ENCODE measurements around the gene MFAP2.
A peak's percentile ranks its signal among the peaks of the same experiment; 100 is the strongest.

MFAP2 gene

DNA sequence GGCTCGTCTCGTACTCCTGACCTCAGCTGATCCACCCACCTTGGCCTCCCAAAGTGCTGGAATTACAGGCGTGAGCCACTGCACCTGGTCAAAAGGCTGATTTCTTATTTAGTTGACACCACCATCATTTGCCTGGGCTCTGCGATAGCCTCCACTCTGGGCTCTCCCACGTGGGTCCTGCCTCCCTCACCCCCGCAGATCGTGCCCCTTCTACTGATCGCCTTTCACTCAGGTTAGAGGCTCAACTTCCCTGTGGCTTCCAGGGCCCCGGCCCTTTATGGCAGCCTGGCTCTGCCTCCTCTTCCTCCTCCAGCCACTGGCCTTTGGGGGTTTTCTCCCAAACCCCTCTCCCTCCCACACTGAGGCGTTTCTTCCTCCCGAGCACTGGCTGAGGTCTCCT, 2.5 kb upstream of the MFAP2 start:
- ChIA-PET POLR2A (interaction anchor here (0.6 to 1.4 kb wide), 3 partner anchors 10 to 26 kb away, joined by 5 to 7 read pairs (median 5); no protein-coding TSS in a partner anchor), CTCF (interaction anchor here (1.1 kb wide), 1 partner anchor 18 kb away, joined by 3 read pairs; no protein-coding TSS in a partner anchor)
- Histone ChIP-seq H3K9me3 (ENCODE audit: control insufficient read depth, insufficient read depth, low read depth, low read length) (no peaks in the 10 kb centered on the region), H3K36me3 (ENCODE audit: control insufficient read depth in 2 of 2, insufficient read depth in 1 of 2, low read length in 2 of 2) (peaks cover 0 to 31% of the 10 kb centered on the region in 2 experiments; a peak in 2 of 3 replicates), H3K4me3 (ENCODE audit: low read depth, low read length) (no peak overlapping the region), H3K27ac (ENCODE audit: extremely low read depth, low read depth, low read length) (no peak overlapping the region), H3K4me1 (ENCODE audit: control insufficient read depth, insufficient read depth, low read length) (no peaks in the 10 kb centered on the region)
- TF ChIP-seq ZNF132 (tag by site-specific recombination; IDR thresholded peaks at IDR 0.05; ENCODE audit: borderline replicate concordance) (no peak), ZNF596 (tag by site-specific recombination; IDR thresholded peaks at IDR 0.05) (no peak), ZNF174 (tag by site-specific recombination; IDR thresholded peaks at IDR 0.05) (no peak), ZFHX2 (tag by site-specific recombination; conservative IDR thresholded peaks at IDR 0.05) (0 out of 2 replicates have a peak, but pooled peaks have one; percentile 12), EGR2 (tag by site-specific recombination; IDR thresholded peaks at IDR 0.05; ENCODE audit: low read depth) (0 out of 2 replicates have a peak, but pooled peaks have one; percentile 10), ZFP37 (tag by site-specific recombination; IDR thresholded peaks at IDR 0.05) (no peak), KLF10 (tag by site-specific recombination; IDR thresholded peaks at IDR 0.05) (no peak), ZNF354C (tag by site-specific recombination; IDR thresholded peaks at IDR 0.05; ENCODE audit: borderline replicate concordance, low read depth) (no peak), ZNF843 (tag by site-specific recombination; IDR thresholded peaks at IDR 0.05) (no peak), ZNF571 (tag by site-specific recombination; IDR thresholded peaks at IDR 0.05) (no peak), ZNF366 (tag by site-specific recombination; conservative IDR thresholded peaks at IDR 0.05) (no peak), ZNF473 (tag by site-specific recombination; IDR thresholded peaks at IDR 0.05) (no peak), BCL11A (tag by site-specific recombination; IDR thresholded peaks at IDR 0.05; ENCODE audit: low read depth) (no peak), ZBTB44 (tag by site-specific recombination; IDR thresholded peaks at IDR 0.05) (no peak)
- TF ChIP-seq, protein P1, sequence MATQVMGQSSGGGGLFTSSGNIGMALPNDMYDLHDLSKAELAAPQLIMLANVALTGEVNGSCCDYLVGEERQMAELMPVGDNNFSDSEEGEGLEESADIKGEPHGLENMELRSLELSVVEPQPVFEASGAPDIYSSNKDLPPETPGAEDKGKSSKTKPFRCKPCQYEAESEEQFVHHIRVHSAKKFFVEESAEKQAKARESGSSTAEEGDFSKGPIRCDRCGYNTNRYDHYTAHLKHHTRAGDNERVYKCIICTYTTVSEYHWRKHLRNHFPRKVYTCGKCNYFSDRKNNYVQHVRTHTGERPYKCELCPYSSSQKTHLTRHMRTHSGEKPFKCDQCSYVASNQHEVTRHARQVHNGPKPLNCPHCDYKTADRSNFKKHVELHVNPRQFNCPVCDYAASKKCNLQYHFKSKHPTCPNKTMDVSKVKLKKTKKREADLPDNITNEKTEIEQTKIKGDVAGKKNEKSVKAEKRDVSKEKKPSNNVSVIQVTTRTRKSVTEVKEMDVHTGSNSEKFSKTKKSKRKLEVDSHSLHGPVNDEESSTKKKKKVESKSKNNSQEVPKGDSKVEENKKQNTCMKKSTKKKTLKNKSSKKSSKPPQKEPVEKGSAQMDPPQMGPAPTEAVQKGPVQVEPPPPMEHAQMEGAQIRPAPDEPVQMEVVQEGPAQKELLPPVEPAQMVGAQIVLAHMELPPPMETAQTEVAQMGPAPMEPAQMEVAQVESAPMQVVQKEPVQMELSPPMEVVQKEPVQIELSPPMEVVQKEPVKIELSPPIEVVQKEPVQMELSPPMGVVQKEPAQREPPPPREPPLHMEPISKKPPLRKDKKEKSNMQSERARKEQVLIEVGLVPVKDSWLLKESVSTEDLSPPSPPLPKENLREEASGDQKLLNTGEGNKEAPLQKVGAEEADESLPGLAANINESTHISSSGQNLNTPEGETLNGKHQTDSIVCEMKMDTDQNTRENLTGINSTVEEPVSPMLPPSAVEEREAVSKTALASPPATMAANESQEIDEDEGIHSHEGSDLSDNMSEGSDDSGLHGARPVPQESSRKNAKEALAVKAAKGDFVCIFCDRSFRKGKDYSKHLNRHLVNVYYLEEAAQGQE (tag by site-specific recombination; IDR thresholded peaks at IDR 0.05): no peak

DNA sequence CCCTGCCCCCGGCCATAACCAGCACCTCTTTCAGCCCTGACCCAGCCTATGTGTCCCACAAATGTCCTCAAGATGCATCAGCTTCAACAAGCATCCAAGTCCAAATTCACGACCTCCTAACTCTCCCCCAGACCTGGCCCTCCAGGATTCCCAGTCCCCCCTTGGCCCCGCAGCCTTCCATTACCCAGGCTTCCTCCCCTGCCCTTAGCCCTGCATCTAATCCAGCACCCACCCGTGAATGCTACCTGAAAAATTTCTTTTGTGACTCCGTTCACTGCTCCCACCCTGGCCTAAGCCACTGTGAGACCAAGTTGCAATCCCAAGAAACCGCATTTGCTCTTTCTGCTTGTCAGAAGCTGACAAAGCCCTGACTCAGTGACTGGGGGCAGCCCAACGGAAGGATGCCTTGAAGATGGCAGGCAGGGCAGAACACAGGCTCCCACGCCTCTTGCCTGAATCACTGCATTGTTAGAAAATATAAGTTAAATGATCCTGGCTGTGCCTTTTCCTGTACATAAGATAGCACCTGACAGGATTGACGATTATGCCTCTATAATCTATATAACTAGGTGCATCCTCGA, 939 bp upstream of the MFAP2 start:
- no peak overlapping the region for H3K27ac ChIP-seq (ENCODE audit: extremely low read depth, low read depth, low read length)
- ChIA-PET CTCF (interaction anchor here (0.7 to 1.8 kb wide), 4 partner anchors 15 to 65 kb away, joined by 3 to 6 read pairs (median 4); no protein-coding TSS in a partner anchor), POLR2A (interaction anchor here (1.1 to 5.3 kb wide), 4 partner anchors 10 to 14 kb away, joined by 3 to 23 read pairs (median 6); no protein-coding TSS in a partner anchor)
- no peaks in the 10 kb centered on the region for H3K9me3 ChIP-seq (ENCODE audit: control insufficient read depth, insufficient read depth, low read depth, low read length)
- H3K4me3 ChIP-seq (ENCODE audit: low read depth, low read length): no peak overlapping the region
- peaks cover 0 to 16% of the 10 kb centered on the region in 2 experiments; a peak in 2 of 3 replicates for H3K36me3 ChIP-seq (ENCODE audit: control insufficient read depth in 2 of 2, insufficient read depth in 1 of 2, low read length in 2 of 2)
- H3K4me1 ChIP-seq (ENCODE audit: control insufficient read depth, insufficient read depth, low read length): no peaks in the 10 kb centered on the region
- no peak for TF ChIP-seq ZNF768 (tag by site-specific recombination; IDR thresholded peaks at IDR 0.05)
- TF ChIP-seq, protein P2, sequence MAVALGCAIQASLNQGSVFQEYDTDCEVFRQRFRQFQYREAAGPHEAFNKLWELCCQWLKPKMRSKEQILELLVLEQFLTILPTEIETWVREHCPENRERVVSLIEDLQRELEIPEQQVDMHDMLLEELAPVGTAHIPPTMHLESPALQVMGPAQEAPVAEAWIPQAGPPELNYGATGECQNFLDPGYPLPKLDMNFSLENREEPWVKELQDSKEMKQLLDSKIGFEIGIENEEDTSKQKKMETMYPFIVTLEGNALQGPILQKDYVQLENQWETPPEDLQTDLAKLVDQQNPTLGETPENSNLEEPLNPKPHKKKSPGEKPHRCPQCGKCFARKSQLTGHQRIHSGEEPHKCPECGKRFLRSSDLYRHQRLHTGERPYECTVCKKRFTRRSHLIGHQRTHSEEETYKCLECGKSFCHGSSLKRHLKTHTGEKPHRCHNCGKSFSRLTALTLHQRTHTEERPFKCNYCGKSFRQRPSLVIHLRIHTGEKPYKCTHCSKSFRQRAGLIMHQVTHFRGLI (tag by site-specific recombination; IDR thresholded peaks at IDR 0.05): peak; percentile 79; the same call in 1 of the 2 replicates

Measured in HEK293 (cell line).